Measurements from ENCODE around the gene CPNE4. TPM values are rescaled to one million over a fixed set of nuclear protein-coding genes. Genes with fewer than 3 reads are reported as not detected.
"Not testable (repeated sequence)": the region's sequence is repeated elsewhere in the genome, so short reads cannot be mapped to it uniquely, and the experiment has no call there.

The CPNE4 gene
- total and polyA plus RNA-seq, 9 of the 15 experiments (the other 6 are each of a cell fraction or from before 2014, with no cell fraction given), result not detected

DNA sequence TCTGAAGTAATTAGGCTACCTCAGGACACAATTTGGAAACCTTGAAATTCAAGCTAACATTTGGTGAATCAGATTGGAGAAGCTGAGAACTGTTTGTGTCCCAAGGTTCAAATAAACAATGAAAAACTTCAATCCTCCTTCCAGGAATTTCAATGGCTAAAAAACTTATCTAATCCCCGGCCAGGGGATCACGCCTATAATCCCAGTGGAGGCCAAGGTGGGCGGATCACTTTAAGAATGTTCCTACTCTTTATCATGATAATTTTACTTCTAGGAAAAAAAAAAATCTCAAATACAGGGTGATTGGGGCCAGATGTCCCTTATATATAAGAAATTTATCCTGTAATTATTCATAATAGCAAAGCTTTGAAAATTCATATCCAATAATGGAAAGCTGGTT is 139.0 kb downstream of the CPNE4 start (continued):
- TF ChIP-seq SMAD2 (IDR thresholded peaks at IDR 0.05; ENCODE audit: low read depth, low read length), result no peak

DNA sequence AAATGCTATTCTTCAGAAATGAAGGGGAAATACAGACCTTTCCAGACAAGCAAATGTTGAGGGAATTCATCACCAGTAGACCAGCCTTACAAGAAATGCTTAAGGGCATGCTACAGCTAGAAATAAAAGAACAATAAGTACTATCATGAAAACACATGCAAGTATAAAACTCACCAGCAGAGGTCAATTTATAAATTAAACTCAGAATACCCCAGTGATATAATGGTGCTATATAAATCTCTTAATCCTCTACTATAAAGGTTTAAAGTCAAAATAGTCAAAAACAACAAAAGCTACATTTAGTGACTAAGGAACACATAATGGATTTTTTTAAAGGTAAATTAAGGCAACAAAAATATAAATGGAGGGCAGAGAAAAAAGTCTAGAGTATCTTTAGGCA is 142.5 kb downstream of the CPNE4 start:
- no peak overlapping the region for H3K4me3 ChIP-seq
- H4K20me1 ChIP-seq (replicated peaks; ENCODE audit: control insufficient read depth, insufficient read depth, low read length), result no peaks in the 10 kb centered on the region
- in situ Hi-C loops (cut with MboI) (no loop called here), intact Hi-C loops (cut with micrococcal nuclease) (no loop called here)
- TF ChIP-seq JUNB (CRISPR knock-in tag; conservative IDR thresholded peaks at IDR 0.05), result no peak
- no peak for ATAC-seq
- no peak overlapping the region for H3K9ac ChIP-seq (ENCODE audit: insufficient read depth in 1 of 2, low read depth in 2 of 2, low read length in 2 of 2)
- no peaks in the 10 kb centered on the region for H3K27me3 ChIP-seq (ENCODE audit: control insufficient read depth in 2 of 2, insufficient read depth in 2 of 2, low read length in 2 of 2)
- FAIRE-seq, result no peak
- BruUV-seq (replicated peaks), result no TSS peak
- no peaks in the 10 kb centered on the region for H3K9me1 ChIP-seq (ENCODE audit: control insufficient read depth, insufficient read depth, low read length)
- POLR2A ChIA-PET, result no interaction called here
- no peak for DNase-seq (ENCODE audit: extremely low read depth in 1 of 4, low spot score in 3 of 4)
- H3K27ac ChIP-seq (ENCODE audit: extremely low read depth, low read depth, low read length), result no peak overlapping the region
- no peaks in the 10 kb centered on the region for H3K9me3 ChIP-seq (replicated peaks; ENCODE audit: control insufficient read depth, insufficient read depth, low read depth, low read length)
- CTCF ChIA-PET (ENCODE audit: low intra/inter-chr PET ratio), result no interaction called here
- no peaks in the 10 kb centered on the region for H3K79me2 ChIP-seq (ENCODE audit: control insufficient read depth, insufficient read depth, low read length)
- H3K36me3 ChIP-seq (ENCODE audit: control insufficient read depth, insufficient read depth, low read length), result no peaks in the 10 kb centered on the region
- no peaks in the 10 kb centered on the region for H3K4me1 ChIP-seq (replicated peaks in 1 of 2; ENCODE audit: control insufficient read depth in 2 of 2, insufficient read depth in 2 of 2, low read length in 2 of 2)
- H2AFZ ChIP-seq (ENCODE audit: low read depth, low read length), result no peak overlapping the region
- H3K4me2 ChIP-seq (ENCODE audit: insufficient read depth, low read length), result no peak overlapping the region

DNA sequence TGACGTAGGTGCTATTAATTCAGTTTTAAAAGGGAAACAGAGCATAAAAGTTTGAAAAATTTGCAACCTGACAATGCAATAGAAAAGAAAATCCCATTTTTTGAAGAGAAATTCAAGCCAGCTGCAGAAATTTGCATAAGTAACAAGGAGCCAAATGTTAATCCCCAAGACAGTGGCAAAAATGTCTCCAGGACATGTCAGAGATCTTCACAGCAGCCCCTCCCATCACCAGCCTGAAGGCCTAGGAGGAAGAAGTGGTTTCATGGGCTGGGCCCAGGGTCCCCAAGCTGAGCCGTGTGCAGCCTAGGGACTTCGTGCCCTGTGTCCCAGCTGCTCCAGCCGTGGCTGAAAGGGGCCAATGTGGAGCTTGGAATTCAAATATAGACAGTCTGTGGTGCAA is 148.9 kb downstream of the CPNE4 start:
- BruUV-seq (replicated peaks); ATAC-seq; CTCF ChIA-PET (ENCODE audit: low intra/inter-chr PET ratio); DNase-seq (ENCODE audit: extremely low read depth in 1 of 4, low spot score in 3 of 4); H3K9me3 ChIP-seq (replicated peaks; ENCODE audit: control insufficient read depth, insufficient read depth, low read depth, low read length); H2AFZ ChIP-seq (ENCODE audit: low read depth, low read length); FAIRE-seq; H3K27me3 ChIP-seq (ENCODE audit: control insufficient read depth in 2 of 2, insufficient read depth in 2 of 2, low read length in 2 of 2); H3K36me3 ChIP-seq (ENCODE audit: control insufficient read depth, insufficient read depth, low read length); H3K9me1 ChIP-seq (ENCODE audit: control insufficient read depth, insufficient read depth, low read length); H3K9ac ChIP-seq (ENCODE audit: insufficient read depth in 1 of 2, low read depth in 2 of 2, low read length in 2 of 2); intact Hi-C loops (cut with micrococcal nuclease); POLR2A ChIA-PET; H3K79me2 ChIP-seq (ENCODE audit: control insufficient read depth, insufficient read depth, low read length); in situ Hi-C loops (cut with MboI); H4K20me1 ChIP-seq (replicated peaks; ENCODE audit: control insufficient read depth, insufficient read depth, low read length); H3K4me3 ChIP-seq; H3K27ac ChIP-seq (ENCODE audit: extremely low read depth, low read depth, low read length); H3K4me1 ChIP-seq (replicated peaks in 1 of 2; ENCODE audit: control insufficient read depth in 2 of 2, insufficient read depth in 2 of 2, low read length in 2 of 2); H3K4me2 ChIP-seq (ENCODE audit: insufficient read depth, low read length): not testable (repeated sequence)
- 0% methylated on average over 1 of the region's 4 CpGs for WGBS (ENCODE audit: insufficient coverage, low coverage, missing lambda C conversion rate)

Measured in K562 (cell line).